ENCODE data around the gene RYR2.
A peak's percentile ranks its signal among the peaks of the same experiment; 100 is the strongest.

Gene RYR2

GRCh38 chr1:237164406-237165352, 122.7 kb downstream of the RYR2 start:
- no peak overlapping the region for H3K4ac ChIP-seq (ENCODE audit: low read depth, low read length)
- no peak overlapping the region for H3K4me2 ChIP-seq (ENCODE audit: low read length)
- no peak overlapping the region for H2BK5ac ChIP-seq (ENCODE audit: low read depth, low read length, poor library complexity)
- no peak overlapping the region for H3K27ac ChIP-seq (ENCODE audit: low read depth, low read length)
- no peak overlapping the region for H2AK5ac ChIP-seq (ENCODE audit: low read length)
- H4K12ac ChIP-seq (ENCODE audit: low read depth, low read length) = no peak overlapping the region
- peak overlapping the region; percentile 80 for H3K23ac ChIP-seq (ENCODE audit: low read length)
- DNase-seq = no peak
- WGBS (ENCODE audit: extremely low coverage, insufficient coverage, insufficient read length) = no CpG with 5 or more reads among the region's 8 CpGs
- H3K36me3 ChIP-seq (ENCODE audit: control insufficient read depth in 1 of 2, insufficient read depth in 2 of 2, low read length in 2 of 2) = no peaks in the 10 kb centered on the region
- no peak overlapping the region for H4K8ac ChIP-seq (ENCODE audit: low read depth, low read length)
- H2BK12ac ChIP-seq (ENCODE audit: low read length) = no peak overlapping the region
- H3K79me2 ChIP-seq (ENCODE audit: control insufficient read depth, insufficient read depth, low read length, poor library complexity) = no peaks in the 10 kb centered on the region
- no peak overlapping the region for H2AFZ ChIP-seq (ENCODE audit: insufficient read depth, low read length, poor library complexity)
- no peaks in the 10 kb centered on the region for H3K79me1 ChIP-seq (ENCODE audit: low read length)
- no peaks in the 10 kb centered on the region for H3K27me3 ChIP-seq (ENCODE audit: insufficient read depth, low read length)
- H3K4me3 ChIP-seq (ENCODE audit: low read depth, low read length) = no peak overlapping the region
- H3K14ac ChIP-seq (ENCODE audit: low read length) = no peak overlapping the region
- H4K91ac ChIP-seq (ENCODE audit: low read depth, low read length) = no peak overlapping the region
- peak overlapping the region; percentile 63 for H3K9ac ChIP-seq (ENCODE audit: low read length)
- no peak overlapping the region for H3K18ac ChIP-seq (ENCODE audit: low read length)
- H3K4me1 ChIP-seq (ENCODE audit: control insufficient read depth in 1 of 2, insufficient read depth in 2 of 2, low read length in 2 of 2) = no peaks in the 10 kb centered on the region
- no peak overlapping the region for H2BK120ac ChIP-seq (ENCODE audit: insufficient read depth, low read length, poor library complexity)
- no peaks in the 10 kb centered on the region for H3K9me3 ChIP-seq (ENCODE audit: insufficient read depth, low read depth, low read length)

GRCh38 chr1:237166086-237166485, 124.1 kb downstream of the RYR2 start:
- Histone ChIP-seq H2AFZ (ENCODE audit: insufficient read depth, low read length, poor library complexity) (no peak overlapping the region), H4K91ac (ENCODE audit: low read depth, low read length) (no peak overlapping the region), H4K8ac (ENCODE audit: low read depth, low read length) (no peak overlapping the region), H3K4ac (ENCODE audit: low read depth, low read length) (no peak overlapping the region), H2BK5ac (ENCODE audit: low read depth, low read length, poor library complexity) (no peak overlapping the region), H2BK12ac (ENCODE audit: low read length) (no peak overlapping the region), H2BK120ac (ENCODE audit: insufficient read depth, low read length, poor library complexity) (no peak overlapping the region), H3K9ac (ENCODE audit: low read length) (no peak overlapping the region), H3K14ac (ENCODE audit: low read length) (no peak overlapping the region), H3K27me3 (ENCODE audit: insufficient read depth, low read length) (no peaks in the 10 kb centered on the region), H2AK5ac (ENCODE audit: low read length) (no peak overlapping the region), H3K4me1 (ENCODE audit: control insufficient read depth in 1 of 2, insufficient read depth in 2 of 2, low read length in 2 of 2) (no peaks in the 10 kb centered on the region), H3K27ac (ENCODE audit: low read depth, low read length) (no peak overlapping the region), H3K4me2 (ENCODE audit: low read length) (no peak overlapping the region), H3K9me3 (ENCODE audit: insufficient read depth, low read depth, low read length) (no peaks in the 10 kb centered on the region), H4K12ac (ENCODE audit: low read depth, low read length) (no peak overlapping the region), H3K4me3 (ENCODE audit: low read depth, low read length) (no peak overlapping the region), H3K79me2 (ENCODE audit: control insufficient read depth, insufficient read depth, low read length, poor library complexity) (no peaks in the 10 kb centered on the region), H3K79me1 (ENCODE audit: low read length) (no peaks in the 10 kb centered on the region), H3K36me3 (ENCODE audit: control insufficient read depth in 1 of 2, insufficient read depth in 2 of 2, low read length in 2 of 2) (no peaks in the 10 kb centered on the region), H3K23ac (ENCODE audit: low read length) (no peak overlapping the region), H3K18ac (ENCODE audit: low read length) (no peak overlapping the region)
- no peak for DNase-seq
- WGBS (ENCODE audit: extremely low coverage, insufficient coverage, insufficient read length) = no CpG with 5 or more reads among the region's 1 CpG

GRCh38 chr1:237166593-237167101, 124.7 kb downstream of the RYR2 start:
- Histone ChIP-seq H2BK120ac (ENCODE audit: insufficient read depth, low read length, poor library complexity) (no peak overlapping the region), H4K8ac (ENCODE audit: low read depth, low read length) (no peak overlapping the region), H4K12ac (ENCODE audit: low read depth, low read length) (no peak overlapping the region), H3K9me3 (ENCODE audit: insufficient read depth, low read depth, low read length) (no peaks in the 10 kb centered on the region), H2AFZ (ENCODE audit: insufficient read depth, low read length, poor library complexity) (no peak overlapping the region), H3K27ac (ENCODE audit: low read depth, low read length) (no peak overlapping the region), H3K36me3 (ENCODE audit: control insufficient read depth in 1 of 2, insufficient read depth in 2 of 2, low read length in 2 of 2) (no peaks in the 10 kb centered on the region), H3K79me1 (ENCODE audit: low read length) (no peaks in the 10 kb centered on the region), H3K4ac (ENCODE audit: low read depth, low read length) (no peak overlapping the region), H3K4me2 (ENCODE audit: low read length) (no peak overlapping the region), H3K4me1 (ENCODE audit: control insufficient read depth in 1 of 2, insufficient read depth in 2 of 2, low read length in 2 of 2) (no peaks in the 10 kb centered on the region), H2BK12ac (ENCODE audit: low read length) (no peak overlapping the region), H3K23ac (ENCODE audit: low read length) (no peak overlapping the region), H2AK5ac (ENCODE audit: low read length) (no peak overlapping the region), H3K79me2 (ENCODE audit: control insufficient read depth, insufficient read depth, low read length, poor library complexity) (no peaks in the 10 kb centered on the region), H3K27me3 (ENCODE audit: insufficient read depth, low read length) (no peaks in the 10 kb centered on the region), H4K91ac (ENCODE audit: low read depth, low read length) (no peak overlapping the region), H3K4me3 (ENCODE audit: low read depth, low read length) (no peak overlapping the region), H3K9ac (ENCODE audit: low read length) (no peak overlapping the region), H2BK5ac (ENCODE audit: low read depth, low read length, poor library complexity) (no peak overlapping the region), H3K18ac (ENCODE audit: low read length) (no peak overlapping the region), H3K14ac (ENCODE audit: low read length) (no peak overlapping the region)
- WGBS (ENCODE audit: extremely low coverage, insufficient coverage, insufficient read length) = no CpG with 5 or more reads among the region's 4 CpGs
- no peak for DNase-seq

- Histone ChIP-seq H3K14ac (ENCODE audit: low read length) (no peak overlapping the region), H3K18ac (ENCODE audit: low read length) (no peak overlapping the region), H3K9me3 (ENCODE audit: insufficient read depth, low read depth, low read length) (no peaks in the 10 kb centered on the region), H4K8ac (ENCODE audit: low read depth, low read length) (no peak overlapping the region), H2BK120ac (ENCODE audit: insufficient read depth, low read length, poor library complexity) (no peak overlapping the region), H3K27ac (ENCODE audit: low read depth, low read length) (no peak overlapping the region), H3K9ac (ENCODE audit: low read length) (no peak overlapping the region), H3K4ac (ENCODE audit: low read depth, low read length) (no peak overlapping the region), H2BK12ac (ENCODE audit: low read length) (no peak overlapping the region), H4K91ac (ENCODE audit: low read depth, low read length) (no peak overlapping the region), H3K79me1 (ENCODE audit: low read length) (no peaks in the 10 kb centered on the region), H3K23ac (ENCODE audit: low read length) (no peak overlapping the region), H3K4me2 (ENCODE audit: low read length) (no peak overlapping the region), H2AFZ (ENCODE audit: insufficient read depth, low read length, poor library complexity) (no peak overlapping the region), H3K79me2 (ENCODE audit: control insufficient read depth, insufficient read depth, low read length, poor library complexity) (no peaks in the 10 kb centered on the region), H3K27me3 (ENCODE audit: insufficient read depth, low read length) (no peaks in the 10 kb centered on the region), H3K36me3 (ENCODE audit: control insufficient read depth in 1 of 2, insufficient read depth in 2 of 2, low read length in 2 of 2) (no peaks in the 10 kb centered on the region), H3K4me1 (ENCODE audit: control insufficient read depth in 1 of 2, insufficient read depth in 2 of 2, low read length in 2 of 2) (no peaks in the 10 kb centered on the region), H3K4me3 (ENCODE audit: low read depth, low read length) (no peak overlapping the region), H4K12ac (ENCODE audit: low read depth, low read length) (no peak overlapping the region), H2AK5ac (ENCODE audit: low read length) (no peak overlapping the region), H2BK5ac (ENCODE audit: low read depth, low read length, poor library complexity) (no peak overlapping the region)
- DNase-seq = no peak
- WGBS (ENCODE audit: extremely low coverage, insufficient coverage, insufficient read length) = no CpG with 5 or more reads among the region's 8 CpGs
Measured at GRCh38 chr1:237170149-237170548, 128.2 kb downstream of the RYR2 start.
